GM10847 (cell line): Measurements from ENCODE around the gene CSF2RB.

Experiments used
- POLR2A ChIP-seq: IDR thresholded peaks from 2 replicates; pipeline ENCODE4 v1.6.1; 2011; ENCODE audit not compliant: insufficient read length; ENCODE audit errors: extremely low read depth

Gene CSF2RB

GRCh38 chr22:36924151-36924698, 10.8 kb downstream of the CSF2RB start:
- no peak for TF ChIP-seq POLR2A

- no peak for TF ChIP-seq POLR2A
These were observed 12.2 kb downstream of the CSF2RB start for GRCh38 chr22:36925388-36926290.

- no peak for TF ChIP-seq POLR2A
These were observed 12.9 kb downstream of the CSF2RB start for GRCh38 chr22:36926309-36926708.

GRCh38 chr22:36926721-36927435, 13.4 kb downstream of the CSF2RB start:
- TF ChIP-seq POLR2A: no peak

DNA sequence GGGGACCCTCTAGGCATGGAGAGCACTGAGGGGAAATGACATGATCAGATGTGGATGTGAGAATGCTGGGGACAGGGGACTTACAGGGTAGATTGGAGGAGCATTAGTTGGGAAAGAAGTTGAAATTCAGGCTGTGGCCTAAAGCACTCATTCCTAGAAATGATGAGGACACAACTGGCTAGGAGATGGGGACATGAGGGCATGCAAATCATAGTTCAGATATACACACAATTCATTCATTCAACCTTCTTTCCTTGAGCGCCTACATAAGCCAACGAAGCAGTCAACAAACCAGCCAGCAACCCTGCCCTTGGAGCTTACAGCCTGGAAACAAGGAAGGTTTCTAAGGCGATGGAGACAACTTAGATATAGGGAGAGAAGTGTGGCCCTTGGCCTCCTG, 14.2 kb downstream of the CSF2RB start:
- TF ChIP-seq POLR2A: no peak

DNA sequence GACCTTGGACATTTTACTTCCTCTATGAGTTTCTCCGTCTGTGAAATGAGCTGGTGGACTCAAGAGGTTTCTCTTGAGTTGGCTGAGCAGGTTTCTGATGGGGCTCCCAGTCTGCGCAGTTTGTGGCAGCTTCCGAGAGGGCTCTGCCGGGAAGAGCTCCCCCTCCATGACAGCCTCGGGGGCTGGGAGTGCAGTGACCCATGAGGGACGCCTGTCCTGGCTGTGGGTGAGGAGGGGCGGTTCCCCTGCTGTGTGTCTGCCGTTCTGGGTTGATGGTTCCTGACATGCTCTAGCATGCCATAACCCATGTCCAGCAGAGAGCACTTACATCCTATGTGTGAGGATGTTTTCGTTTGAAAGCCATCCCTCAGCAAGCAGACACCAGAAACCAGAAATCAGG, 14.8 kb downstream of the CSF2RB start:
- no peak for TF ChIP-seq POLR2A

DNA sequence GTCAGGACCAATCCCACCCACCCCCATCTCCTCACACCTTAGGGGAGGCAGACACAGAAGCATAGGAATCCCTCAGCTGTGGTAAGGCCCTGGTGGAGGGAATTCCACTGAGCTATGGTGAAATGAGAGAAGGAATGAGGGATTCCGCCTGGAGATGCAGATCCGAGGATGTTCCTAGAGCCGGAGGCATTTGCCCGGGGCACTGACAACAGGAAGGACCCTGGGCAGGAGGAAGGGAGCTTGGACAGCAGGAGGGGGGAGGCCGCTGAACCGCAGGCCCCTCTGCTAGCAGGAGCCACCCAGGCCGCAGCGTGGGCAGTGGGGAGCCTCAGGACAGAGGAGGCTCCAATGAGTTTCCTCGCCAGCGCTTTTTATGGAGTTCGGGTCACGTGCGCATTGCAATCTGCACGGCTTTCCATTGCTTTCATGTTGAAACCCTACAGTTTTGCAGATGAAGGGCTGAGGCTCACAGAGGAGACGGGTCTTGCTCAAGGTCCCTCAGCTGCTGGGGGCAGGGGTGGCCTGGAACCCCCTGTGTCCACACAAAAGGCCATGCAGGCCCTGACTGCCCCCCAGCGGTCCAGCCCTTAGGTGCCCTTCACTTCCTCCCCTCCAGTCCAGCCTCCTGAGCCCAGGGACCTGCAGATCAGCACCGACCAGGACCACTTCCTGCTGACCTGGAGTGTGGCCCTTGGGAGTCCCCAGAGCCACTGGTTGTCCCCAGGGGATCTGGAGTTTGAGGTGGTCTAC, 15.5 kb downstream of the CSF2RB start:
- no peak for TF ChIP-seq POLR2A

- no peak for TF ChIP-seq POLR2A
These were observed 16.2 kb downstream of the CSF2RB start for GRCh38 chr22:36929621-36930020.

DNA sequence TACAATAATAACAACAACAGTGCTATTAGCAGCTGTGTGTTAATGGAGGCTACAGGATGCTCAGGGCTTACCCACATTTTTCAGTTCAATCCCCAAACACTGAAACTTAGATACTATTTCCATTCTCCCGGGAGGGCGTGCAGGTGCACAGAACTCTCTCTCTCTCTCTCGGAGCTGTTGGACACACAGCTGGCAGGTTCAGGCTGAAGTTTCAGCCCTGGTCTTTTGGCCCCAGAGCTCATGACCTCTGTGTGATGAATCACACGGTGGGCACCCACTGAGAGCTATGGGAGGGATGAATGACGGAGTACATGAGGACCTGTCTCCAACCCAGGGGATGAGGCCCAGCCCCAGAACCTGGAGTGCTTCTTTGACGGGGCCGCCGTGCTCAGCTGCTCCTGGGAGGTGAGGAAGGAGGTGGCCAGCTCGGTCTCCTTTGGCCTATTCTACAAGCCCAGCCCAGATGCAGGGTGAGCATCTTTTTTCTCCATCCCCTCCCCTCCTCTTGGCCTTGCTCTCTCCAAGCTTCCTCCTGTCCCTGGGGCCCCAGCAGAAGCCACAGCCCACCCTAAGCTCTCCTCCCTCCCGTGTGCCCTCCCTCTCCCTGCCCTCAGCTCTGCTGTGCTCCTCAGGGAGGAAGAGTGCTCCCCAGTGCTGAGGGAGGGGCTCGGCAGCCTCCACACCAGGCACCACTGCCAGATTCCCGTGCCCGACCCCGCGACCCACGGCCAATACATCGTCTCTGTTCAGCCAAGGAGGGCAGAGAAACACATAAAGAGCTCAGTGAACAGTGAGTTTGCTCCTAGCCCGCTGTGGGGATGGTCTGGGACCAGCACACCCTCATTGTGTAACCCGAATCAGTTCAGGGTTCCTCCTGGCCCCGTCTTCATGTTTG, 16.9 kb downstream of the CSF2RB start:
- no peak for TF ChIP-seq POLR2A

DNA sequence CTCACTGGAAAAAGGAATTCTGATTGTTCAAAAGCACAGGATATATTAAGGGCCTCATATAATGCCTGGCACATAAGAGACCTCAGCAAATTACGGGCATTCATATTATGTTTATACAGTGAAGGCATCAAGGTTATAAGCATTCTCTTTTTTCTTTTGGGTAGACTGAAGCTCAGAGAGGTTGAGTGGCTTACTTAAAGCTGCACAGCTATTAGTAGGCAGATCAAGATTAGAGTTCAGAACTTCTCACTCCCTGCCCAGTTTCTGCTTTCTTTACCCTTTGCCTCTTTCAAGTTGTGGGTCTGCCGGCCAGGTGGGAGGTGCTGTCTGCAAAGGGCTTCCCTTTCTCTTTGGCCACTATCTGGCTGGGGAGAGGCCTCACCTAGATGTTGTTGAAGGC, 18.0 kb downstream of the CSF2RB start:
- TF ChIP-seq POLR2A: no peak

- no peak for TF ChIP-seq POLR2A
These were observed 20.4 kb downstream of the CSF2RB start for GRCh38 chr22:36933629-36934417.

DNA sequence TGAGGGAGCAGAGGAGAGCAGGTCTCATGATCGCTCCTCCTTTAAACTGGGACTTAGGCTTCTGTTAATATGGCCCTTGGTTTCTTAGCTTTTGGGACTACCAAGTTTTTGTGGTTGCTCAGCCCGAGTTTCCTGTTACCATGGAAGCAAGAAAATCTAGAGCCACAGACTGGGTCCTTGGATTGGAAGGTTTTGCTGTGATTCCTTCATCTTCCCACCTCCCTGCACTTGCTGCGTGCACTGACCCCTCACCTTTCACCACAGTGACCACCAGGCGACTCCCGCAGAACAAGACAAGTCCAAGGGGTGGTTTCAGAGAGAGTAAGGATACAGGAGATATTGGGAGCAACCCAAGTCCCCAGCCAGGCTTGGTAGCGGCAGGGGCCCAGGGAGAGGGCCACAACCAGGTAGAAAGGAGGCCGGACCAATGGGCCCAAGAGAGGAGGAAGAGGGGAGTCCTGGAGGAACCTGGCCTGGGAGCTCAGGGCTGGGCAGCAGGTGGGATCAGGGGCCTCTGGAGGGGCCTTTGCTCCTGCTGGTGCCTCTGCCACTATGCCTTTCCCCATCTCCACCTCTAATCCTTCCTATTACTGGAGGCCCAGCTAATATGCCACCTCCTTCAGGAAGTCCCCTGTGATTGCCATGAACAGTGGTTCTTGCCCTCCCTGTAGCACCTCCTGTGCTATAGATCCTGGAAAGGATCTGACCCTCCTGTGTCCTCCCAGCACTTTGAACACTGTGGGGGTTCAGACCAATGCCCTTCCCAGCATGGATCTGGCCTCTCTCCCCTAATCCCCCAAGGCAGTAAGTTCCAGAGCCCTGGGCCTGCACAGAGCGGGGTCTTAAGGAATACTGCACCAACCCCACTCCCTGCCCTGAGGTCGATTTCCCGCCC, 21.2 kb downstream of the CSF2RB start:
- no peak for TF ChIP-seq POLR2A

GRCh38 chr22:36935313-36935610, 21.8 kb downstream of the CSF2RB start:
- TF ChIP-seq POLR2A: no peak
